B cell (primary cell): ENCODE results near the gene SLF2. TPM values are rescaled to one million over a fixed set of nuclear protein-coding genes. Genes with fewer than 3 reads are reported as not detected.

Experiments used
- ATAC-seq: fragments of 200-7000 bp; cut with Tn5 transposase; one replicate; pipeline ENCODE4 v1.10.0; 2021; ENCODE audit warnings: low read depth, mild to moderate bottlenecking, moderate number of reproducible peaks, moderate library complexity
- CTCF ChIA-PET: fragments of 350-600 bp; sonication (Branson Sonifier 250); formaldehyde crosslinking; loops from one replicate; lab custom pipeline; 2021; ENCODE audit warnings: antibody characterized with exemption, inconsistent platforms; lab: Charles Lee
- POLR2A ChIA-PET: fragments of 350-600 bp; sonication (Branson Sonifier 250); formaldehyde crosslinking; loops from one replicate; lab custom pipeline; 2021; ENCODE audit warnings: antibody characterized with exemption; lab: Charles Lee
- DNase-seq: peaks from one replicate; pipeline ENCODE4 v3.0.0; 2013
- H2AFZ ChIP-seq: 2 replicates; pipeline ENCODE4 v1.6.1; 2012; ENCODE audit warnings: mild to moderate bottlenecking, low read depth, low read length; ENCODE audit not compliant: insufficient read depth, poor library complexity, severe bottlenecking
- H3K27ac ChIP-seq, 2 donors: 1 replicate in 1 of 2; 2 replicates in 1 of 2; pipeline ENCODE4 v1.5.1; 2012 to 2013; ENCODE audit warnings: low read length in 2 of 2, mild to moderate bottlenecking in 2 of 2, moderate library complexity in 1 of 2
- H3K27me3 ChIP-seq, 4 experiments: fragments of 200-600 bp in 1 of 4; sonication (generic) in 1 of 4; replicated peaks in 1 of 4; 1 replicate in 2 of 4; 2 replicates in 2 of 4; pipeline versions ENCODE4 v1.6.1 to v1.7.0; 2013 to 2016; ENCODE audit warnings: low read length in 3 of 4, mild to moderate bottlenecking in 2 of 4, mixed read lengths in 1 of 4, moderate library complexity in 1 of 4; ENCODE audit not compliant: insufficient read depth in 4 of 4, control insufficient read depth in 3 of 4; ENCODE audit errors: control extremely low read depth in 1 of 4
- H3K36me3 ChIP-seq, 2 experiments: replicated peaks in 1 of 2; 1 replicate in 1 of 2; 2 replicates in 1 of 2; pipeline versions ENCODE4 v1.6.1 to v1.7.1; 2013; ENCODE audit warnings: low read length in 1 of 2; ENCODE audit not compliant: insufficient read depth in 2 of 2, control insufficient read depth in 1 of 2; ENCODE audit errors: control extremely low read depth in 1 of 2, extremely low read depth in 1 of 2
- H3K4me1 ChIP-seq, 2 donors: fragments of 200-600 bp in 1 of 2; sonication (generic) in 1 of 2; 1 replicate in 1 of 2; 2 replicates in 1 of 2; pipeline versions ENCODE4 v1.5.1 to v1.6.1; 2013 to 2017; ENCODE audit warnings: low read length in 2 of 2; ENCODE audit not compliant: control insufficient read depth in 2 of 2, insufficient read depth in 2 of 2
- H3K4me2 ChIP-seq: replicated peaks from 2 replicates; pipeline ENCODE3; 2012; ENCODE audit warnings: mild to moderate bottlenecking, low read depth, low read length; ENCODE audit not compliant: poor library complexity, severe bottlenecking
- H3K4me3 ChIP-seq, 5 experiments: fragments of 200-600 bp in 1 of 5; sonication (generic) in 1 of 5; 1 replicate in 3 of 5; 2 replicates in 2 of 5; pipeline versions ENCODE4 v1.5.1 to v1.7.0; 2011 to 2016; ENCODE audit warnings: low read length in 4 of 5, mild to moderate bottlenecking in 4 of 5, low read depth in 2 of 5, control low read depth in 1 of 5, moderate library complexity in 1 of 5; ENCODE audit not compliant: insufficient read depth in 1 of 5; ENCODE audit errors: control extremely low read depth in 1 of 5, extremely low read depth in 1 of 5
- H3K79me2 ChIP-seq: fragments of 200-600 bp; sonication (generic); one replicate; pipeline ENCODE4 v1.6.0; 2016; ENCODE audit warnings: low read length; ENCODE audit not compliant: control insufficient read depth, insufficient read depth
- H3K9ac ChIP-seq: fragments of 200-600 bp; sonication (generic); 2 replicates; pipeline ENCODE4 v1.6.1; 2017; ENCODE audit warnings: mild to moderate bottlenecking, low read length, moderate library complexity
- H3K9me3 ChIP-seq, 3 donors: one replicate each; pipeline versions ENCODE4 v1.6.1 to v1.7.1; 2013; ENCODE audit warnings: low read length in 2 of 3; ENCODE audit not compliant: control insufficient read depth in 2 of 3, insufficient read depth in 1 of 3; ENCODE audit errors: control extremely low read depth in 1 of 3
- H4K20me1 ChIP-seq: 2 replicates; pipeline ENCODE4 v1.6.0; 2012; ENCODE audit warnings: mild to moderate bottlenecking, low read length; ENCODE audit not compliant: insufficient read depth, control insufficient read depth, poor library complexity, severe bottlenecking
- H3K27ac Mint-ChIP-seq: one replicate; pipeline ENCODE4 v1.8.0; 2021; ENCODE audit warnings: mixed read lengths
- H3K27me3 Mint-ChIP-seq: one replicate; pipeline ENCODE4 v1.8.0; 2021; ENCODE audit warnings: mixed read lengths
- H3K4me1 Mint-ChIP-seq: one replicate; pipeline ENCODE4 v1.8.0; 2021; ENCODE audit warnings: mixed read lengths
- H3K4me3 Mint-ChIP-seq: one replicate; pipeline ENCODE4 v1.8.0; 2021; ENCODE audit warnings: mixed read lengths
- H3K9me3 Mint-ChIP-seq: one replicate; pipeline ENCODE4 v1.8.0; 2022; ENCODE audit warnings: mixed read lengths; ENCODE audit not compliant: insufficient read depth
- CTCF ChIP-seq: fragments of 200-600 bp; IDR thresholded peaks from one replicate; pipeline ENCODE4 v1.8.0; 2022; ENCODE audit warnings: antibody characterized with exemption, mild to moderate bottlenecking
- EZH2 ChIP-seq: IDR thresholded peaks from 2 replicates; pipeline ENCODE4 v1.6.1; 2012; ENCODE audit warnings: borderline replicate concordance, low read depth, mild to moderate bottlenecking, moderate library complexity, low read length; ENCODE audit not compliant: insufficient read depth, poor library complexity, severe bottlenecking
- WGBS: methylation state at CpG from one replicate; pipeline ENCODE4 v1.1.5; 2013; ENCODE audit warnings: missing lambda C conversion rate; ENCODE audit not compliant: insufficient coverage; 5-methylcytosine and 5-hydroxymethylcytosine counted together
- intact Hi-C: fragments of 100-400 bp; cut with micrococcal nuclease; formaldehyde crosslinking; loops from one replicate; pipeline ENCODE4 v1.10.0; 2022
- polyA plus RNA-seq: library from polyadenylated mRNA; depleted of rRNA; stranded (reverse); fragments of >200 nt; gene quantifications from 2 replicates; pipeline ENCODE4 v1.2.3, GENCODE V29; 2012
- total RNA-seq, 2 donors: library from RNA; stranded (reverse); fragments of 120-200 nt in 1 of 2; gene quantifications; 1 replicate in 1 of 2; 2 replicates in 1 of 2; pipeline versions ENCODE4 v1.2.3 to v1.2.4, GENCODE V29; 2013 to 2022

SLF2 gene
- total and polyA plus RNA-seq, 2 donors (not counting 1 experiment from before 2014, with no cell fraction given), result 11.8 to 65.6 TPM

DNA sequence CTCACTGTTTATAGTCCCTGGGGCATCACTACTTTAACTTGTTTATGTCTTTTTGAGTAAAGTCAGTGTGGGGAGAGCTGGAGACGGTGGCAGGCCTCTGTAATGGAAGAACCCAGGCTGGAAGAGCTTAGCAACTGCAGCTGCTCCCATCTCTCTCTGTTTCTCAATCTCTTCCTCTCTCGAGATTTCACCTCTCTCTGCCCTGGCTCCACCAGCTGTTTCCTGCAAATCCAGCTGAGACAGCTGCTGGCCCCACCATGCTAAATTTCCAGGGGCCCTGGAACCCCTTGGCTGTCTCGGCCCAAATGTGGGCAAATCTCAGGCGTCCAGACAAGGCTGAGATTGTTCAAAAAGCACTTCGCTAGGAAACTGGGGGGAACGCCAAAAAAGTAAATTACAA is 25.8 kb upstream of the SLF2 start:
- ChIA-PET CTCF (no interaction called here), POLR2A (no interaction called here)
- no peak overlapping the region for H3K4me3 Mint-ChIP-seq
- no peak overlapping the region for H2AFZ ChIP-seq
- H3K27me3 ChIP-seq, result peaks cover 0 to 15% (median 9%) of the 10 kb centered on the region in 4 experiments
- H3K4me3 ChIP-seq, result no peak overlapping the region
- 64% methylated on average over 5 of the region's 6 CpGs for WGBS
- H3K36me3 ChIP-seq, result no peaks in the 10 kb centered on the region
- no peak overlapping the region for H3K4me2 ChIP-seq
- no peak overlapping the region for H3K27ac Mint-ChIP-seq
- no peak overlapping the region for H3K27ac ChIP-seq
- intact Hi-C loops, result no loop called here
- no peak overlapping the region for H3K9ac ChIP-seq
- H3K4me1 ChIP-seq, result no peaks in the 10 kb centered on the region
- peaks cover 26% of the 10 kb centered on the region for H3K27me3 Mint-ChIP-seq
- no peaks in the 10 kb centered on the region for H3K79me2 ChIP-seq
- ATAC-seq (no peak), DNase-seq (no peak)
- H4K20me1 ChIP-seq, result no peaks in the 10 kb centered on the region
- no peaks in the 10 kb centered on the region for H3K4me1 Mint-ChIP-seq
- no peaks in the 10 kb centered on the region for H3K9me3 Mint-ChIP-seq
- no peaks in the 10 kb centered on the region for H3K9me3 ChIP-seq
- TF ChIP-seq EZH2, result no peak
- TF ChIP-seq CTCF, result no peak

GRCh38 chr10:100887761-100888296 is 24.9 kb upstream of the SLF2 start:
- no peaks in the 10 kb centered on the region for H3K4me1 Mint-ChIP-seq
- Histone ChIP-seq H2AFZ (no peak overlapping the region), H3K36me3 (no peaks in the 10 kb centered on the region), H3K9me3 (no peaks in the 10 kb centered on the region), H3K9ac (no peak overlapping the region), H3K4me3 (no peak overlapping the region), H3K27ac (no peak overlapping the region), H3K4me1 (no peaks in the 10 kb centered on the region), H3K79me2 (no peaks in the 10 kb centered on the region), H3K27me3 (peaks cover 0 to 15% (median 9%) of the 10 kb centered on the region in 4 experiments), H3K4me2 (no peak overlapping the region), H4K20me1 (no peaks in the 10 kb centered on the region)
- H3K27ac Mint-ChIP-seq, result no peak overlapping the region
- no peak for DNase-seq
- 95% methylated on average over 14 of the region's 14 CpGs for WGBS
- intact Hi-C loops, result no loop called here
- POLR2A ChIA-PET, result no interaction called here
- H3K4me3 Mint-ChIP-seq, result no peak overlapping the region
- no peak for ATAC-seq
- CTCF ChIA-PET, result no interaction called here
- TF ChIP-seq EZH2 (no peak), CTCF (no peak)
- H3K9me3 Mint-ChIP-seq, result no peaks in the 10 kb centered on the region
- H3K27me3 Mint-ChIP-seq, result peaks cover 32% of the 10 kb centered on the region
